HL-60/S4 treated with phorbol 12-myristate 13-acetate at 8.2 ng/mL for 4 days and 3 days (cell line): Measurements from ENCODE around the gene ARHGAP12.
"Not testable (repeated sequence)": the region's sequence is repeated elsewhere in the genome, so short reads cannot be mapped to it uniquely, and the experiment has no call there.

ENCODE experiments used
- in situ Hi-C: fragments of 300-500 bp; cut with MboI; formaldehyde crosslinking; loops from 2 replicates; pipeline ENCODE4 v1.15.0; 2022; ENCODE audit warnings: low sequenced_read_pairs

The ARHGAP12 gene

GRCh38 chr10:31773749-31774298 is 154.8 kb downstream of the ARHGAP12 start:
- in situ Hi-C loops, result no loop called here

GRCh38 chr10:31771331-31771831 is 157.2 kb downstream of the ARHGAP12 start:
- in situ Hi-C loops, result no loop called here

- in situ Hi-C loops, result no loop called here
Observed at GRCh38 chr10:31770307-31770902, 158.2 kb downstream of the ARHGAP12 start.

- in situ Hi-C loops, result no loop called here
Observed at GRCh38 chr10:31769564-31769963, 159.1 kb downstream of the ARHGAP12 start.

- in situ Hi-C loops, result not testable (repeated sequence)
Observed at GRCh38 chr10:31768935-31769334, 159.7 kb downstream of the ARHGAP12 start.

- in situ Hi-C loops, result no loop called here
Observed at GRCh38 chr10:31768467-31768866, 160.2 kb downstream of the ARHGAP12 start.

- in situ Hi-C loops, result no loop called here
Observed at GRCh38 chr10:31765541-31765940, 163.1 kb downstream of the ARHGAP12 start.

GRCh38 chr10:31762316-31762715 is 166.3 kb downstream of the ARHGAP12 start:
- in situ Hi-C loops, result no loop called here

- in situ Hi-C loops, result no loop called here
Observed at GRCh38 chr10:31761156-31761555, 167.5 kb downstream of the ARHGAP12 start.

- in situ Hi-C loops, result no loop called here
Observed at GRCh38 chr10:31760674-31761081, 168.0 kb downstream of the ARHGAP12 start.

- in situ Hi-C loops, result no loop called here
Observed at GRCh38 chr10:31759799-31760626, 168.6 kb downstream of the ARHGAP12 start.

- in situ Hi-C loops, result no loop called here
Observed at GRCh38 chr10:31759124-31759798, 169.4 kb downstream of the ARHGAP12 start.

- in situ Hi-C loops, result no loop called here
Observed at GRCh38 chr10:31758495-31758894, 170.1 kb downstream of the ARHGAP12 start.

GRCh38 chr10:31757831-31758230 is 170.8 kb downstream of the ARHGAP12 start:
- in situ Hi-C loops, result no loop called here

GRCh38 chr10:31757386-31757791 is 171.2 kb downstream of the ARHGAP12 start:
- in situ Hi-C loops, result no loop called here

- in situ Hi-C loops, result no loop called here
Observed at GRCh38 chr10:31756729-31757110, 171.9 kb downstream of the ARHGAP12 start.

- in situ Hi-C loops, result no loop called here
Observed at GRCh38 chr10:31756101-31756728, 172.4 kb downstream of the ARHGAP12 start.
